Stimulated activated naive CD8-positive, alpha-beta T cell treated with anti-CD3 and anti-CD28 coated beads, Interleukin-15, Interleukin-2, amounts not matched to agents 100 U/mL and 50 U/mL, for 24 hours (primary cell): ENCODE measurements around the gene BABAM2.

Experiments used
- ATAC-seq: fragments of 150-1000 bp; cut with Tn5 transposase; one replicate; pipeline ENCODE4 v1.10.0; 2021
- DNase-seq: peaks from one replicate; pipeline ENCODE4 v3.0.0; 2021

BABAM2 gene

GRCh38 chr2:28346587-28346986 is 456.1 kb downstream of the BABAM2 start:
- DNase-seq = no peak
- no peak for ATAC-seq

- no peak for DNase-seq
- ATAC-seq = no peak
Measured at GRCh38 chr2:28347193-28347592, 456.7 kb downstream of the BABAM2 start.

- ATAC-seq = peak; percentile 1
- no peak for DNase-seq
Measured at GRCh38 chr2:28347596-28347995, 457.1 kb downstream of the BABAM2 start.

GRCh38 chr2:28348149-28348567 is 457.6 kb downstream of the BABAM2 start:
- ATAC-seq (peak; percentile 87), DNase-seq (peak; percentile 78)

GRCh38 chr2:28348921-28349320 is 458.4 kb downstream of the BABAM2 start:
- DNase-seq (no peak), ATAC-seq (no peak)

- DNase-seq (no peak), ATAC-seq (no peak)
Measured at GRCh38 chr2:28349546-28350165, 459.1 kb downstream of the BABAM2 start.

GRCh38 chr2:28350196-28350595 is 459.7 kb downstream of the BABAM2 start:
- ATAC-seq (no peak), DNase-seq (no peak)

GRCh38 chr2:28350791-28351285 is 460.3 kb downstream of the BABAM2 start:
- no peak for DNase-seq
- ATAC-seq = no peak

- no peak for DNase-seq
- ATAC-seq = peak; percentile 53
Measured at GRCh38 chr2:28351621-28352020, 461.1 kb downstream of the BABAM2 start.

GRCh38 chr2:28352104-28352503 is 461.6 kb downstream of the BABAM2 start:
- DNase-seq (no peak), ATAC-seq (no peak)

- no peak for ATAC-seq
- DNase-seq = no peak
Measured at GRCh38 chr2:28352610-28353195, 462.2 kb downstream of the BABAM2 start.

- DNase-seq = no peak
- ATAC-seq = no peak
Measured at GRCh38 chr2:28354920-28355520, 464.5 kb downstream of the BABAM2 start.

GRCh38 chr2:28355521-28356094 is 465.1 kb downstream of the BABAM2 start:
- no peak for DNase-seq

GRCh38 chr2:28356095-28356911 is 465.8 kb downstream of the BABAM2 start:
- DNase-seq (peak; percentile 48), ATAC-seq (peak; percentile 11)

More at GRCh38 chr2:28355521-28356094, 465.1 kb downstream of the BABAM2 start:
- no peak for ATAC-seq

GRCh38 chr2:28357055-28357454 is 466.5 kb downstream of the BABAM2 start:
- ATAC-seq (no peak), DNase-seq (no peak)

GRCh38 chr2:28357948-28358667 is 467.6 kb downstream of the BABAM2 start:
- DNase-seq (no peak), ATAC-seq (no peak)

- ATAC-seq (no peak), DNase-seq (peak; percentile 42)
Measured at GRCh38 chr2:28358668-28359201, 468.2 kb downstream of the BABAM2 start.

- DNase-seq = peak; percentile 84
- ATAC-seq = peak; percentile 85
Measured at GRCh38 chr2:28359222-28360057, 468.9 kb downstream of the BABAM2 start.

- DNase-seq = no peak
- no peak for ATAC-seq
Measured at GRCh38 chr2:28360058-28360717, 469.7 kb downstream of the BABAM2 start.
